HCT116 (cell line): Measurements from ENCODE around the gene C1orf21. TPM values are rescaled to one million over a fixed set of nuclear protein-coding genes. Genes with fewer than 3 reads are reported as not detected.

ENCODE experiments used
- ATAC-seq: fragments of 200-7000 bp; cut with Tn5 transposase; 2 replicates; pipeline ENCODE4 v1.9.1; 2020; ENCODE audit warnings: mild to moderate bottlenecking, moderate library complexity
- BruUV-seq: library from RNA; stranded (reverse); fragments of 400-500 nt; replicated peaks from 2 replicates; lab custom pipeline; 2021; lab: Mats Ljungman, UMichigan
- CTCF ChIA-PET: fragments of 300-600 bp; sonication (Branson Sonifier 250); formaldehyde crosslinking; loops from one replicate; lab custom pipeline; 2021; ENCODE audit warnings: antibody characterized with exemption; lab: Charles Lee
- POLR2A ChIA-PET: fragments of 300-600, 350-600 bp; sonication (Branson Sonifier 250); formaldehyde crosslinking; loops from one replicate; lab custom pipeline; 2021; ENCODE audit warnings: antibody characterized with exemption; lab: Charles Lee
- RAD21 ChIA-PET, 2 experiments: fragments of 300-600 bp; sonication (Branson Sonifier 250); formaldehyde crosslinking; loops; one replicate each; lab custom pipeline; 2023; ENCODE audit warnings: low total read pairs in 2 of 2; ENCODE audit not compliant: uncharacterized antibody in 2 of 2, unreplicated experiment in 2 of 2, low non-redundant PET in 1 of 2; lab: Charles Lee
- DNase-seq: peaks from one replicate; pipeline ENCODE4 v3.0.0-alpha.2; 2010; ENCODE audit warnings: low read depth, low spot score
- H2AFZ ChIP-seq: fragments of 200-600 bp; shearing (Covaris generic), sonication (generic); 2 replicates; pipeline ENCODE4 v1.6.1; 2017; ENCODE audit warnings: low read depth, mixed run types, mixed read lengths, antibody characterized with exemption, low read length; ENCODE audit not compliant: poor library complexity, severe bottlenecking
- H3K27ac ChIP-seq: 2 replicates; pipeline ENCODE4 v1.5.1; 2012; ENCODE audit warnings: low read depth, low read length
- H3K27me3 ChIP-seq: fragments of 200-600 bp; sonication (generic); 2 replicates; pipeline ENCODE4 v1.6.1; 2016; ENCODE audit warnings: mixed run types, low read length, mixed read lengths; ENCODE audit not compliant: insufficient read depth
- H3K36me3 ChIP-seq, 2 experiments: fragments of 200-500 bp in 1 of 2; fragments of 200-600 bp in 1 of 2; sonication (Bioruptor generic) in 1 of 2; sonication (generic) in 1 of 2; 2 replicates each; pipeline versions ENCODE4 v1.5.1 to v1.6.1; 2014 to 2016; ENCODE audit warnings: low read length in 2 of 2, inconsistent platforms in 1 of 2, mixed read lengths in 1 of 2, mixed run types in 1 of 2; ENCODE audit not compliant: insufficient read depth in 2 of 2, control insufficient read depth in 1 of 2
- H3K4me1 ChIP-seq, 2 experiments: fragments of 200-600 bp in 1 of 2; sonication (generic) in 1 of 2; 2 replicates each; pipeline versions ENCODE4 v1.5.1 to v1.6.1; 2012 to 2017; ENCODE audit warnings: low read length in 2 of 2, inconsistent platforms in 1 of 2, mild to moderate bottlenecking in 1 of 2, mixed read lengths in 1 of 2, mixed run types in 1 of 2, moderate library complexity in 1 of 2; ENCODE audit not compliant: insufficient read depth in 2 of 2, control insufficient read depth in 1 of 2
- H3K4me2 ChIP-seq: fragments of 200-600 bp; sonication (generic); 2 replicates; pipeline ENCODE4 v1.6.1; 2017; ENCODE audit warnings: mixed run types, low read length, mixed read lengths
- H3K4me3 ChIP-seq, 2 experiments: fragments of 200-600 bp in 1 of 2; sonication (generic) in 1 of 2; replicated peaks in 1 of 2; 2 replicates each; pipeline ENCODE4 v1.5.1; 2011 to 2016; ENCODE audit warnings: low read length in 2 of 2, control low read depth in 1 of 2, low read depth in 1 of 2, mild to moderate bottlenecking in 1 of 2, mixed read lengths in 1 of 2, mixed run types in 1 of 2
- H3K79me2 ChIP-seq: fragments of 200-600 bp; sonication (generic); 2 replicates; pipeline ENCODE4 v1.6.1; 2017; ENCODE audit warnings: mild to moderate bottlenecking, mixed run types, low read length, moderate library complexity, mixed read lengths; ENCODE audit not compliant: insufficient read depth
- H3K9ac ChIP-seq: fragments of 200-600 bp; sonication (generic); 2 replicates; pipeline ENCODE4 v1.6.1; 2016; ENCODE audit warnings: low read length, mixed read lengths
- H3K9me2 ChIP-seq: fragments of 200-600 bp; sonication (generic), shearing (Covaris generic); 2 replicates; pipeline ENCODE4 v1.6.1; 2017; ENCODE audit warnings: mixed run types, mild to moderate bottlenecking, moderate library complexity; ENCODE audit not compliant: insufficient read depth
- H3K9me3 ChIP-seq, 2 experiments: fragments of 200-500 bp in 1 of 2; fragments of 200-600 bp in 1 of 2; sonication (Bioruptor generic) in 1 of 2; sonication (generic) in 1 of 2; 2 replicates each; pipeline ENCODE4 v1.6.1; 2014 to 2017; ENCODE audit warnings: low read length in 2 of 2, mixed read lengths in 2 of 2, inconsistent platforms in 1 of 2, low read depth in 1 of 2, mild to moderate bottlenecking in 1 of 2, mixed run types in 1 of 2, moderate library complexity in 1 of 2; ENCODE audit not compliant: control insufficient read depth in 1 of 2, insufficient read depth in 1 of 2
- H4K20me1 ChIP-seq: fragments of 200-600 bp; sonication (generic), shearing (Covaris generic); 2 replicates; pipeline ENCODE4 v1.6.1; 2017; ENCODE audit warnings: mixed run types, mild to moderate bottlenecking, moderate library complexity; ENCODE audit not compliant: insufficient read depth
- CBX3 ChIP-seq: IDR thresholded peaks from 2 replicates; pipeline ENCODE4 v1.6.1; 2012; ENCODE audit warnings: low read depth
- CEBPB ChIP-seq: IDR thresholded peaks from 2 replicates; pipeline ENCODE4 v1.6.1; 2012; ENCODE audit warnings: low read depth
- EGR1 ChIP-seq: IDR thresholded peaks from 2 replicates; pipeline ENCODE4 v1.6.1; 2012; ENCODE audit warnings: low read depth
- JUND ChIP-seq: IDR thresholded peaks from 2 replicates; pipeline ENCODE4 v1.6.1; 2012
- POLR2A ChIP-seq: IDR thresholded peaks from 2 replicates; pipeline ENCODE4 v1.7.0; 2011; ENCODE audit warnings: borderline replicate concordance; ENCODE audit not compliant: insufficient read depth, insufficient read length; ENCODE audit errors: extremely low read depth
- SIN3A ChIP-seq: IDR thresholded peaks from 2 replicates; pipeline ENCODE4 v1.6.1; 2012; ENCODE audit warnings: low read depth
- SP1 ChIP-seq: IDR thresholded peaks from 2 replicates; pipeline ENCODE4 v1.6.1; 2012; ENCODE audit warnings: low read depth
- SRF ChIP-seq: IDR thresholded peaks from 2 replicates; pipeline ENCODE4 v1.6.1; 2012; ENCODE audit warnings: low read depth
- TCF7L2 ChIP-seq: IDR thresholded peaks from 2 replicates; pipeline ENCODE4 v1.7.0; 2011; ENCODE audit warnings: borderline replicate concordance, inconsistent platforms; ENCODE audit not compliant: insufficient read depth, insufficient read length; ENCODE audit errors: extremely low read depth
- YY1 ChIP-seq: IDR thresholded peaks from 2 replicates; pipeline ENCODE4 v1.6.1; 2011; ENCODE audit warnings: low read length, low read depth, moderate library complexity, mild to moderate bottlenecking; ENCODE audit not compliant: insufficient replicate concordance; ENCODE audit errors: extremely low read depth
- ZNF274 ChIP-seq: fragments of 200-500 bp; sonication (Bioruptor generic); IDR thresholded peaks from 2 replicates; pipeline ENCODE4 v1.6.1; 2014; ENCODE audit warnings: mild to moderate bottlenecking, low read depth, low read length, inconsistent platforms
- intact Hi-C: fragments of 100-400 bp; cut with micrococcal nuclease; formaldehyde crosslinking; loops from 2 replicates; pipeline ENCODE4 v1.10.0; 2022
- total RNA-seq: library from RNA; stranded (reverse); gene quantifications from one replicate; pipeline ENCODE4 v1.2.1, GENCODE V29; 2021; ENCODE audit not compliant: unreplicated experiment
- TF ChIP-seq, protein P1 (sequence below): IDR thresholded peaks from 2 replicates; pipeline ENCODE4 v1.6.1; 2012; ENCODE audit warnings: low read depth
- TF ChIP-seq, protein P2 (sequence below): IDR thresholded peaks from 2 replicates; pipeline ENCODE4 v1.6.1; 2012
- TF ChIP-seq, protein P3 (sequence below): IDR thresholded peaks from 2 replicates; pipeline ENCODE4 v1.6.1; 2012

Gene C1orf21
- total RNA-seq, 1 experiment from 2014 or later = 8.9 TPM

DNA sequence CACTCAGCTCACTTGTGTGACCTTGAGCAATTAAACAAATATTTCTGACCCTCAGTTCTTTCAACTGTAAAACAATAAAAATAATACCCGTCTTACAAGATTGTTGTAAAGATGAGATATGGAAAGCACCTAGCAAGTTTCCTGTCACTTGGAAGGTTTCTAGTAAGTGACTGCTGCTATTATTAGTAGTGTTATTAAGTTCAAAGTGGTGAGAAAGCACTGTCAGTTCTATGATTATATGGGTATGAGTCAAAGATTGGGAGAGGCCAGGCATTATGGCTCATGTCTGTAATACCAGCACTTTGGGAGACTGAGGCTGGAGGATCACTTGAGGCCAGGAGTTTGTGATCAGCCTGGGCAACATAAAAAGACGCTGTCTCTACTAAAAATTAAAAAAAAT is 145.4 kb downstream of the C1orf21 start:
- no peak overlapping the region for H3K4me2 ChIP-seq
- H4K20me1 ChIP-seq = no peaks in the 10 kb centered on the region
- intact Hi-C loops = no loop called here
- ATAC-seq (no peak), DNase-seq (no peak)
- H3K9me3 ChIP-seq = no peaks in the 10 kb centered on the region
- TF ChIP-seq POLR2A (no peak), SP1 (no peak), JUND (no peak), TCF7L2 (no peak), SIN3A (no peak), CEBPB (no peak), CBX3 (no peak), EGR1 (no peak), ZNF274 (no peak), YY1 (no peak), SRF (no peak)
- TF ChIP-seq, protein P1, sequence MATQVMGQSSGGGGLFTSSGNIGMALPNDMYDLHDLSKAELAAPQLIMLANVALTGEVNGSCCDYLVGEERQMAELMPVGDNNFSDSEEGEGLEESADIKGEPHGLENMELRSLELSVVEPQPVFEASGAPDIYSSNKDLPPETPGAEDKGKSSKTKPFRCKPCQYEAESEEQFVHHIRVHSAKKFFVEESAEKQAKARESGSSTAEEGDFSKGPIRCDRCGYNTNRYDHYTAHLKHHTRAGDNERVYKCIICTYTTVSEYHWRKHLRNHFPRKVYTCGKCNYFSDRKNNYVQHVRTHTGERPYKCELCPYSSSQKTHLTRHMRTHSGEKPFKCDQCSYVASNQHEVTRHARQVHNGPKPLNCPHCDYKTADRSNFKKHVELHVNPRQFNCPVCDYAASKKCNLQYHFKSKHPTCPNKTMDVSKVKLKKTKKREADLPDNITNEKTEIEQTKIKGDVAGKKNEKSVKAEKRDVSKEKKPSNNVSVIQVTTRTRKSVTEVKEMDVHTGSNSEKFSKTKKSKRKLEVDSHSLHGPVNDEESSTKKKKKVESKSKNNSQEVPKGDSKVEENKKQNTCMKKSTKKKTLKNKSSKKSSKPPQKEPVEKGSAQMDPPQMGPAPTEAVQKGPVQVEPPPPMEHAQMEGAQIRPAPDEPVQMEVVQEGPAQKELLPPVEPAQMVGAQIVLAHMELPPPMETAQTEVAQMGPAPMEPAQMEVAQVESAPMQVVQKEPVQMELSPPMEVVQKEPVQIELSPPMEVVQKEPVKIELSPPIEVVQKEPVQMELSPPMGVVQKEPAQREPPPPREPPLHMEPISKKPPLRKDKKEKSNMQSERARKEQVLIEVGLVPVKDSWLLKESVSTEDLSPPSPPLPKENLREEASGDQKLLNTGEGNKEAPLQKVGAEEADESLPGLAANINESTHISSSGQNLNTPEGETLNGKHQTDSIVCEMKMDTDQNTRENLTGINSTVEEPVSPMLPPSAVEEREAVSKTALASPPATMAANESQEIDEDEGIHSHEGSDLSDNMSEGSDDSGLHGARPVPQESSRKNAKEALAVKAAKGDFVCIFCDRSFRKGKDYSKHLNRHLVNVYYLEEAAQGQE = no peak
- TF ChIP-seq, protein P2, sequence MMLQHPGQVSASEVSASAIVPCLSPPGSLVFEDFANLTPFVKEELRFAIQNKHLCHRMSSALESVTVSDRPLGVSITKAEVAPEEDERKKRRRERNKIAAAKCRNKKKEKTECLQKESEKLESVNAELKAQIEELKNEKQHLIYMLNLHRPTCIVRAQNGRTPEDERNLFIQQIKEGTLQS = no peak
- TF ChIP-seq, protein P3, sequence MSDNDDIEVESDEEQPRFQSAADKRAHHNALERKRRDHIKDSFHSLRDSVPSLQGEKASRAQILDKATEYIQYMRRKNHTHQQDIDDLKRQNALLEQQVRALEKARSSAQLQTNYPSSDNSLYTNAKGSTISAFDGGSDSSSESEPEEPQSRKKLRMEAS = no peak
- no peak overlapping the region for H3K4me3 ChIP-seq
- H3K27ac ChIP-seq = no peak overlapping the region
- H3K79me2 ChIP-seq = no peaks in the 10 kb centered on the region
- no peak overlapping the region for H3K9ac ChIP-seq
- no peaks in the 10 kb centered on the region for H3K9me2 ChIP-seq
- POLR2A ChIA-PET = no interaction called here
- no peaks in the 10 kb centered on the region for H3K36me3 ChIP-seq
- H2AFZ ChIP-seq = no peak overlapping the region
- no TSS peak for BruUV-seq
- CTCF ChIA-PET = no interaction called here
- H3K4me1 ChIP-seq = no peaks in the 10 kb centered on the region
- no peaks in the 10 kb centered on the region for H3K27me3 ChIP-seq
- RAD21 ChIA-PET = no interaction called here
